Renal cortex interstitium (tissue), 11 donors: ENCODE measurements around the gene C18orf63. TPM values are rescaled to one million over a fixed set of nuclear protein-coding genes. Genes with fewer than 3 reads are reported as not detected.
A peak's percentile ranks its signal among the peaks of the same experiment; 100 is the strongest.

Experiments
- DNase-seq, 11 donors: peaks; one replicate each; pipeline ENCODE4 v3.0.0-alpha.2; 2013; ENCODE audit warnings: low read depth in 9 of 11, low spot score in 4 of 11; ENCODE audit errors: extremely low read depth in 1 of 11
- polyA plus RNA-seq, 3 donors: library from polyadenylated mRNA; unstranded; fragments of 120-200 nt; gene quantifications; one replicate each; pipeline ENCODE4 v1.2.1, GENCODE V29; 2013; ENCODE audit not compliant: insufficient read length in 3 of 3

Gene C18orf63
- polyA plus RNA-seq, 3 donors = 0.17 to 0.47 (median 0.39) TPM

DNA sequence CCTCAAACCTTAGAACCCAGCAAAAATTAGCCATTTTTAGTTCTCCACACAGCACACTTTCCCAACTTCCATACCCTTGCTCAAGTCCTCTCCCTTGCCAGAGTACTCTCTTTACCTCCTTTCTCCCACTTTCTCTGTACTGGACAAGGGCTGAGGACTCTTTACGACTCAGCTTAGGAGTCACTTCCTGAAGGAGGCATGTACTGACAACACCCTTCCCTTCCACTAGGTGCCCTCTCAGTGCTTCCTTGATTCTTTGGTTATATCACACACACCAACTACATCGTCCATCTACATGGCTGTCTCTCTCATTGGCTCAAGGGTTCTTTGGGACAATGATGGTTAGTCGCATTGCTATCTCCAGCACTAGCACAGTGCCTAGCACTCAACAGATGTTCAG lies 5.2 kb upstream of the C18orf63 start:
- DNase-seq = no peak

GRCh38 chr18:74311000-74311399 lies 4.6 kb upstream of the C18orf63 start:
- no peak for DNase-seq

DNA sequence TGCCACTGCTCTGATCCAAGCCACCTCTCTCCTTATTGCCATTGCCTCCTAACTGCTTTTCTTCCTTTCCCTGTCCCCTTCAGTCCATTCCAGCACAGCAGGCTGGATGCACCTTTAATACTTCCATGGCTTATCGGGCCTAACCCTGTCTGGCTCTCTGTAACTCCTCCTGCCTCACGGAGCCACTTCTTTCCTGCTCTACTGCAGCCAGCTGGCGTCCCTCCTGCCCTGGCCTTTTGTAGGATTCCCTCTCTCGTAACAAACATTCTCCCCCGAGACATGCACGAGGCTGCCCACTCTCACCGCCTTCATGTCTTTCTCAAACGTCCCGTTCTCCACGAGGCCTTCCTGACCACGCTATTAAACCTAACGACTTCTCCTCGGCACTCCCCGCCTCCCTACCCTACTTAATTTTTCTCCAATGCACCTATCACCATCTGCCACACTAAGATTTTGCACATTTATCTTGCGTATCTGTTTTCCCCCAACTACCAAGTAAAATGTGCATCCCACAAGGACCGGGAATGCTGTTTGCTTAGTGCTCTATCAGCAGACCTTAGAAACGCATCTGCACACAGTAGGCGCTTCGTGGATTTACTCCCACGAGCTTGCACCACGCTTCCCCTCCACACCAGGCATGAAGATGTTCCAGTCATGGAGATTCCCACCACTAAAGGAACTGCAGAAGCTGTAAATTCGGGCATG lies 728 bp upstream of the C18orf63 start:
- DNase-seq = no peak

GRCh38 chr18:74316257-74317170 lies 875 bp downstream of the C18orf63 start:
- DNase-seq = peak in 4 of 11 donors; percentile 13 to 33 (median 24)

DNA sequence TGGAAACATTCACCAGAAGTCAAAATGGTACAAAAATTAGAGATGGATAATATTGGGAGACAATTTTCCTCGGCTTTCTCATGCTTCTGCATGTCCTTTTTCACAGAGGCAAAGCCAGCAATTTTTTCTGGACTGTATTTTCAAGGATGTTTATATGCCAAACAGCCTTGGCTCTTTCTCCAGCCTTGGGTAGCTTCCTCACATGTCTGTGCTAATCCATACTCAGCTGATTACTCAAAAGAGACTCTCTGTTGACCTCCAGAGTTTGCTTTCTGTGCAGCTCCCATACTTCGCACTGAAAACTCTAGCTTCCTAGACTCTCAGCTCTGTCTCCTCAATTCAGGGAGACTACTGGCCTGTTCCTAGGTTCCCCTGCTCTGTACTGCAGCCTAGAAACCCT lies 10.6 kb downstream of the C18orf63 start:
- DNase-seq = no peak

GRCh38 chr18:74326791-74327190 lies 11.2 kb downstream of the C18orf63 start:
- DNase-seq = peak in 1 of 11 donors; percentile 15

GRCh38 chr18:74328206-74328605 lies 12.6 kb downstream of the C18orf63 start:
- no peak for DNase-seq

DNA sequence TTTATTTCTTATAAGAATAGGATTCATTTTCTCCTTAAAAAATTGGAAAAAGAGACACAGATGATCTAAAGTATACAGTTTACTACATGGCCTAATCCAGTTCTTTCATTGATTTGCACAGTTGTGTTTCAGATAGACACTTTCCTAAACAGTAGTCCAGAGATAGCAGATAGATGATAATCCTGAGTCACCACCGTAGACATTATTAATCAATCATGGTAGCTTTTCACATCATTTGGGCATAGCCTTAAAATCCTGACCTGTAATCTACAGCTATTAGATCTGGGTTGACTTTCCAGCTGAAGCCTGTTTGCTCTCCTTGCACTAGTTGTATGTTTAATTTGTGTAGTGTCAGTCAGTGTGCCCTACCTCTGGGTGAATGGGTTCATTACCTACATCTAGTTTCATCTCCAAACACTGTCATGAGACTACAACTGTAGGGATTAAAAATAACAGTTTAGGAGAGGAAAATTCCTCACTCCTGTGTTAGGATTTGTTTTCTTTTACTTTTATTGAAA lies 14.1 kb downstream of the C18orf63 start:
- DNase-seq = no peak

DNA sequence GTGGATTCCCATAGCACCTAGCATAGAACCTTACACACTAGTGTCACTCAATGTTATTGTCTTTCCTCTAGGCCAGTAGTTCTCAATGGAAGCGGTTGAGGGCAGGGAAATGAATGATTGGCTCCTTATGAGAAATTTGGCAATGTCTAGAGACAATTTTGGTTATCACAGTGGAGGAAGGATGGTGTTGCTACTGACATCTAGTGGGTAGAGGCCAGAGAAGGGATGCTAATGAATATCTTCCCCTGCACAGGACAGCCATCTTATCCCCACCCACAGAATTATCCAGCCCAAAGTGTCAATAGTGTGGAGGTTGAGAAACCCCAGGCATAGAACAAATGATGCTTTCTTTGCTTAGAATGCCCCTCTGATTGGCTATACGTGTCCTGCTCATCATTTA lies 15.8 kb downstream of the C18orf63 start:
- DNase-seq = no peak

DNA sequence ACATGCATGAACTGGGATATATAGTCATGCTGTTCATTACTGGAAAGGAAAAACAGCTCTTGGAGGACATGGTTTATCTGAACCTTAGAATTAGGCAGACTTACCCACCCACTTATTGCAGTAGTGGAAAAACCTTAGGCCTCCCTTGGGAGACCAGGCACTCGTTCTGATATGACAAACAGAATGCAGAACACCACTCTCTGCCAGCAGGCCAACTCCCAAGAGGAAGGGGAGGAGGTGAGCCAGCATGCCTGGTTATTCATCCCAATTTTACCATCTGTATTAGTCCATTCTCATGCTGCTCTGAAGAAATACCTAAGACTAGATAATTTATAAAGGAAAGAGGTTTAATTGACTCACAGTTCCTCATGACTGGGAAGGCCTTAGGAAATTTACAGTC lies 17.5 kb downstream of the C18orf63 start:
- DNase-seq = no peak

DNA sequence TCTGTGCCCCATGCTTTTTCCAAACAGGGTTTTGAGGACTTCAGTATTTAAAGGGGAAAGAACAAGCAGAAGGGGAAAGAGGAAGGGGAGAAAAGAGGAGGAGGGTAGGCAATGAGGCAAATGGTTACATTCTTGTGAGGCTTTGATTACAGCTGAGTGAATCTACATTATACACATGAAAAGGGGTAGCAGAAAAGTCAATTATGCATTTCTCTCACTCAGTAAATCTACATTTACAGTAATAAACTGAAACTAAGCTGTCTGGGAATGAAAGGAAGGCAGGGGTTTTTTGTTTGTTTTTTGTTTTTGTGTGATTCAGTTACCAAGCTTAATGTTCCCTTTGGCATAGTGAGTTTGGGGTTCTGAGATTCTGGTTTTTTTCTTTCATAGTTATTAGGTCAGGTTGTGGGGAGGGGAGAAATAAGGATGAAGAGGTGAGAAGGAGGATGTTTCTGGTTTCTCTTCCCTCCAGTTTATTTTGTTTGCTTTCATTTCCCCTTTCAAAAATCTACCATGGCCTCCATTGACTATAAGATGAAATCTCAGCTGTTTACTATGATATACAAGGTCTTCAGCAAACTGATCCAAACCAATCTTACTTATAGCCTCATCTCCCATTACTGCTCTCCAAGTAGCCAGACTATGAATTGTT lies 18.7 kb downstream of the C18orf63 start:
- DNase-seq = no peak

DNA sequence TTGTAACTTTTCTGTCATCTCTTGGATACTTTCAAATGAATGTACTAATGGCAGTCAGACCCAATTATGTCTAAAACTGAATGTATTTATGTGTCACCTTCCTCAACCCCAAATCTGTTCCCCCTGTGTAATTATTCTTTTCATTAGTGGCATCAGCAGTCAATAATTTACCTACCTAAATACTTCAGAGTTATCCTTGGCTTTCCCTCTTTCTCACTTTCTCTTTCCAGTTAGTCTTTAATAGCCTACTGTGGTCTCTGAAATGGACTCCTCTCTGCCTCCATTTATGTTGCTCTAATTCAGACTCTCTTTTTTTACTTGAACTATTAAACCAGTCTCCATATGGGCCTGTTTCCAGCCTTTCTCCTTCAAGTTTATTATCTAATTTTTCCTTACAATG lies 21.0 kb downstream of the C18orf63 start:
- DNase-seq = no peak

GRCh38 chr18:74337155-74337911 lies 21.7 kb downstream of the C18orf63 start:
- DNase-seq = no peak

DNA sequence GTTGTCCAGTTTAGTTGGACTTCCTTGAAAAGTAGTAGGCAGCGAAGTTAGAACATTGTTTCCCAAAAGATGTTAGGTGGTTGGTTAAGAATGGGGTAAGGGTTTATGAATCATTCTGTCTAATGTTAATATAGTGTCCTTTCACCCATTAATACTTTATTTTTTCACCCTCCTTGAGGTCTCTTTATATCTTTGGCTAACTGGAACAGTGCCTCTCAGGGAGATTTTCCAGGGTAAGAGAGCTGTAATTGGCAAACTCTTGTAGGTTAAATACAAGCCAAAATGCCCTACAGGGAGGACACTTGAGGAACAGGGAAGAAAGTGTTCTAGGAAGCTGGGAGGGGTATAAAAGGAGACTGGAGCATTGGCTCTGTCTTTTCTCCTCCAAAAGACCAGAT lies 22.3 kb downstream of the C18orf63 start:
- DNase-seq = no peak

- DNase-seq = peak; percentile 21 to 69 (median 52)
Measured at GRCh38 chr18:74342416-74343043, 26.9 kb downstream of the C18orf63 start.

GRCh38 chr18:74346206-74346605 lies 30.6 kb downstream of the C18orf63 start:
- no peak for DNase-seq

DNA sequence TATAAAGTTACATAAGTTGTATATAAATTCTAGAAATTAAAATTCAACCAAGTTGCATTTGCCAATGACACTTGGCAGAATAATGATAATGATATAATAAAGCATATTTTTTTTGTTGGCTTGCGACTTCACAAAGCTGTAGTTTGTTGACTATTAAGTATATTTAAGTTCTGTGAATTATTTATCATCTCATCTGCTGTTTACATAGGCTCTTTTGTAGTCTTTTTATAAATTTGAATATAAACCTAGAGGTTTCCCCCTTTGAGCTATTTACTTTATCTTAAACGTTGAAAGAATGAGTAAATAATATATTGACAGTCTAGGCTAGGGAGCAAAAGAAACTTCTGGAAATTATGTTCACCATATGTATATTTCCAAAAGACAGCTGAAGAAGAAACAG lies 32.9 kb downstream of the C18orf63 start:
- DNase-seq = no peak

GRCh38 chr18:74351354-74351753 lies 35.7 kb downstream of the C18orf63 start:
- DNase-seq = no peak
